Measurements from ENCODE around the gene IGDCC3. TPM values are rescaled to one million over a fixed set of nuclear protein-coding genes. Genes with fewer than 3 reads are reported as not detected.

IGDCC3 gene
- total and polyA plus RNA-seq, 12 donors, result under 0.01 to 0.57 (median 0.16) TPM; not detected in 4

DNA sequence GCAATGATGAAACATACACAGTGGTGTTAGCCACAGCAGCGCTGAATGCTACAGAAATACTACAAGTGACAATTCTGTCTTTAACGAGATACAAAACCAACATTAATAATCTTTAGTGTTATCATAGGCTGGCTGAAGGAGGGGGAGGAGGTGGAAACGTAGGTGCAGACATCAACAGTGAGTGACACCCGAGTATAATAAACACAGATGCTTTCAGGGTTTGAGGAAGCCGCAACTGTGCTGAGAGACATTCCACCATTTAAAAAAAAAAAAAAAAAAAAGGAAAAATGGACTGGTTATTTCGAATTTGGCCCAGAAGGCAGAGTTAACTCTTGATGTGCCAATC, 4.3 kb upstream of the IGDCC3 start:
- TF ChIP-seq, protein P1, sequence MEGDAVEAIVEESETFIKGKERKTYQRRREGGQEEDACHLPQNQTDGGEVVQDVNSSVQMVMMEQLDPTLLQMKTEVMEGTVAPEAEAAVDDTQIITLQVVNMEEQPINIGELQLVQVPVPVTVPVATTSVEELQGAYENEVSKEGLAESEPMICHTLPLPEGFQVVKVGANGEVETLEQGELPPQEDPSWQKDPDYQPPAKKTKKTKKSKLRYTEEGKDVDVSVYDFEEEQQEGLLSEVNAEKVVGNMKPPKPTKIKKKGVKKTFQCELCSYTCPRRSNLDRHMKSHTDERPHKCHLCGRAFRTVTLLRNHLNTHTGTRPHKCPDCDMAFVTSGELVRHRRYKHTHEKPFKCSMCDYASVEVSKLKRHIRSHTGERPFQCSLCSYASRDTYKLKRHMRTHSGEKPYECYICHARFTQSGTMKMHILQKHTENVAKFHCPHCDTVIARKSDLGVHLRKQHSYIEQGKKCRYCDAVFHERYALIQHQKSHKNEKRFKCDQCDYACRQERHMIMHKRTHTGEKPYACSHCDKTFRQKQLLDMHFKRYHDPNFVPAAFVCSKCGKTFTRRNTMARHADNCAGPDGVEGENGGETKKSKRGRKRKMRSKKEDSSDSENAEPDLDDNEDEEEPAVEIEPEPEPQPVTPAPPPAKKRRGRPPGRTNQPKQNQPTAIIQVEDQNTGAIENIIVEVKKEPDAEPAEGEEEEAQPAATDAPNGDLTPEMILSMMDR (IDR thresholded peaks at IDR 0.05), result no peak
- no peaks in the 10 kb centered on the region for H3K36me3 ChIP-seq
- intact Hi-C loops (cut with DNase I), result no loop called here
- H3K9me3 ChIP-seq, result no peaks in the 10 kb centered on the region
- H3K27ac ChIP-seq, result no peak overlapping the region
- no peak overlapping the region for H3K4me3 ChIP-seq
- H3K27me3 ChIP-seq, result peaks cover 0 to 40% (median 18%) of the 10 kb centered on the region in 7 donors
- peaks cover 8 to 34% (median 28%) of the 10 kb centered on the region in 9 donors for H3K4me1 ChIP-seq
- 78 to 87% methylated on average over 6 of the region's 6 CpGs for WGBS, 2 donors
- no peak for DNase-seq
- ATAC-seq, result no peak

DNA sequence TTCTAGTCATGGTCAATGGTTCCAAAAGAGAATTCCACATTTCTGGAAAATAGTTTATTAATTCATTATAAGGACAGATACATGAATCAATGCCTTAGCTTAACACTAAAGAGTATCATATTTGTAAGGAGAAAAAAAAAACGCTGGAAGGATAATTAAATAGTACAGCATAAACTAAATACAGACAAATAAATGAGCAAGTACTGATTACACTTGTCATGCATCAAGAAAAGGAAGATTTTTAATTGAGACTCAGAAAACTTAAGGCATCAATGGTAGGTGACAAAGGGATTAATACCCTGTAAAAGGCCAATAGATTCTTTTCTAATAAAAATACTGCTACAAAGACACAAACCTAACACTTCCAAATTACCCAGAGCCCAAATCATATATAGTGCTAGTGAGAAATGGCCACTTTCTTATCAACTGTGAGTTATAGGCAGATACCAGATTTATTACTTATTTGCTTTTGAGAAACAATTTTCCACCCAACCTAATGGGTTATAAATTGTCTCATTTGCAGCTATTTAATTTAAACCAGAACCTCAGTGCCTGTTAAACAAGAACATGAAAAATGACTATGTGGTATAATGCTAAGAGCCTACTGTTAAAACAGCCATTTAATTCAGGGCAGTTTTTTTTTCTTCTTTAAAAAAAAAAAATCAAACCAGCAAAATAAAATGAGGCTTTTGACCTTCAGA, 3.8 kb upstream of the IGDCC3 start:
- WGBS, 2 donors, result 92% methylated on average over 1 of the region's 1 CpG
- Histone ChIP-seq H3K4me1 (peaks cover 13 to 37% (median 32%) of the 10 kb centered on the region in 9 donors), H3K27ac (no peak overlapping the region), H3K4me3 (no peak overlapping the region), H3K27me3 (peaks cover 0 to 46% (median 21%) of the 10 kb centered on the region in 7 donors), H3K36me3 (no peaks in the 10 kb centered on the region), H3K9me3 (no peaks in the 10 kb centered on the region)
- DNase-seq (no peak), ATAC-seq (no peak)
- intact Hi-C loops (cut with DNase I), result no loop called here
- TF ChIP-seq, protein P1 (IDR thresholded peaks at IDR 0.05), result no peak

GRCh38 chr15:65379986-65380385, 2.2 kb upstream of the IGDCC3 start:
- Histone ChIP-seq H3K36me3 (no peaks in the 10 kb centered on the region), H3K27me3 (peaks cover 0 to 62% (median 37%) of the 10 kb centered on the region in 7 donors), H3K27ac (no peak overlapping the region), H3K4me3 (no peak overlapping the region), H3K9me3 (no peaks in the 10 kb centered on the region), H3K4me1 (peaks cover 11 to 28% (median 25%) of the 10 kb centered on the region in 9 donors)
- no peak for ATAC-seq
- no peak for DNase-seq
- TF ChIP-seq, protein P1 (IDR thresholded peaks at IDR 0.05), result no peak
- intact Hi-C loops (cut with DNase I), result loop anchor here in 1 of 10 donors (5.0 kb wide), 1 partner anchor 38 kb away; no protein-coding TSS in a partner anchor
- WGBS, 2 donors, result 89 to 90% methylated on average over 2 of the region's 2 CpGs

- DNase-seq (no peak), ATAC-seq (peak; percentile 46 to 75 (median 60))
- TF ChIP-seq, protein P1 (IDR thresholded peaks at IDR 0.05), result no peak
- peaks cover 8 to 21% (median 18%) of the 10 kb centered on the region in 9 donors for H3K4me1 ChIP-seq
- H3K27ac ChIP-seq, result no peak overlapping the region
- H3K9me3 ChIP-seq, result no peaks in the 10 kb centered on the region
- 0 to 1% methylated on average over 68 to 99 of the region's 99 CpGs for WGBS, 2 donors
- no peaks in the 10 kb centered on the region for H3K36me3 ChIP-seq
- H3K27me3 ChIP-seq, result peaks cover 0 to 83% (median 58%) of the 10 kb centered on the region in 7 donors
- H3K4me3 ChIP-seq, result peak overlapping the region in 9 of 10 donors; percentile 47 to 74 (median 62)
- intact Hi-C loops (cut with DNase I), result loop anchor here in 1 of 10 donors (5.0 kb wide), 1 partner anchor 35 kb away; no protein-coding TSS in a partner anchor
Measured at GRCh38 chr15:65377105-65377975, 462 bp downstream of the IGDCC3 start.

All from heart right ventricle (tissue), 16 donors.